GM12878 (cell line): ENCODE measurements around the gene TPT1.

Experiments
- FOXM1 ChIP-seq: IDR thresholded peaks from 2 replicates; pipeline ENCODE4 v1.6.1; 2012; ENCODE audit warnings: low read depth, mild to moderate bottlenecking, inconsistent platforms, low read length, moderate library complexity
- JUND ChIP-seq: IDR thresholded peaks from 2 replicates; pipeline ENCODE4 v1.6.1; 2012; ENCODE audit warnings: low read depth, mild to moderate bottlenecking, low read length, improper control_type of control experiment, moderate library complexity
- POLR2A ChIP-seq: IDR thresholded peaks from 2 replicates; pipeline ENCODE4 v1.6.1; 2011; ENCODE audit warnings: low read depth, mild to moderate bottlenecking, low read length
- POLR2AphosphoS5 ChIP-seq: IDR thresholded peaks from 2 replicates; pipeline ENCODE4 v1.6.1; 2011; ENCODE audit warnings: mild to moderate bottlenecking, low read length, inconsistent platforms
- SMARCA5 ChIP-seq: fragments of 450-650 bp; IDR thresholded peaks from 2 replicates; pipeline ENCODE4 v1.6.1; 2017; ENCODE audit warnings: mild to moderate bottlenecking
- TAF1 ChIP-seq: IDR thresholded peaks from 2 replicates; pipeline ENCODE4 v1.6.1; 2011; ENCODE audit warnings: mild to moderate bottlenecking, low read depth, low read length, borderline replicate concordance
- TF ChIP-seq, protein P1 (sequence below), 3 experiments: IDR thresholded peaks in 2 of 3; conservative IDR thresholded peaks in 1 of 3; 2 replicates each; pipeline ENCODE4 v1.5.1; 2011; ENCODE audit warnings: low read depth in 3 of 3, low read length in 3 of 3, mild to moderate bottlenecking in 3 of 3, control low read depth in 2 of 3, moderate library complexity in 2 of 3, inconsistent platforms in 1 of 3, mixed read lengths in 1 of 3; ENCODE audit not compliant: control insufficient read depth in 2 of 3, insufficient read depth in 1 of 3; ENCODE audit errors: extremely low read depth in 1 of 3

DNA sequence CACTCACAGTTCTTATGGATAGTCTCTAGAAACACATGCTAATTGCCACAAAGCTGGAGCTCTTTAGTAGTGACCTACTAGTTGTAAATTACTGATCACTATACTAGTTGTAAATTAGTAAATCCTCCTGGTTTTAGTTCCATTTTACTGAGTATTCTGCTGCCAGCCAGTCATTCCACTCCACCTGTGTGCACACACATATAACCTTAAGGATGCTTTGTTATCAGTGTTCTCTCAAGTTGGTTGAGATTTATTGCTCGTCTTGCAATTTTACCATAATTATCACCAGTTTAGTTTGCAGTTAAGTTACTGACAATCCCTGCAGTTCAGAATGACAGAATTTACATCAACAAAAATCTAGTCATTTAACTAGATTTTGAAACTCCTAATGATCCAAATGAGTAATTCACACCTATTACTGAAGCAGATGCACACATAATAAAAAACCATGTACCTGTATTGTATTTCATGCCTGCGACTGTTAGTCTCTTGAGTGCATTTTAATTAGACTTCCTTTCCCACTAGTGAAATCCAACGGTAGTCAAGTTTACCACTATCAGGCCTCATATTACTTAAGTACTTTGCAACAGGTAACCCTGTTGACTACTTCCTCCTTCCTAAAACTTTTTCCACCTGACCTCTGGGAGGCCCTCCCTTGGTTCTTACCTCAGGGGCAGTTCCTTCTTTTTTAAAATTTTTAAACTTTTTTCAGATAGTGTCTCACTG, 7.6 kb downstream of the TPT1 start:
- no peak for TF ChIP-seq JUND
- no peak for TF ChIP-seq POLR2A
- 0 out of 2 replicates have a peak, but pooled peaks have one; percentile 5 for TF ChIP-seq POLR2AphosphoS5
- no peak for TF ChIP-seq SMARCA5
- TF ChIP-seq FOXM1: no peak
- TF ChIP-seq, protein P1, sequence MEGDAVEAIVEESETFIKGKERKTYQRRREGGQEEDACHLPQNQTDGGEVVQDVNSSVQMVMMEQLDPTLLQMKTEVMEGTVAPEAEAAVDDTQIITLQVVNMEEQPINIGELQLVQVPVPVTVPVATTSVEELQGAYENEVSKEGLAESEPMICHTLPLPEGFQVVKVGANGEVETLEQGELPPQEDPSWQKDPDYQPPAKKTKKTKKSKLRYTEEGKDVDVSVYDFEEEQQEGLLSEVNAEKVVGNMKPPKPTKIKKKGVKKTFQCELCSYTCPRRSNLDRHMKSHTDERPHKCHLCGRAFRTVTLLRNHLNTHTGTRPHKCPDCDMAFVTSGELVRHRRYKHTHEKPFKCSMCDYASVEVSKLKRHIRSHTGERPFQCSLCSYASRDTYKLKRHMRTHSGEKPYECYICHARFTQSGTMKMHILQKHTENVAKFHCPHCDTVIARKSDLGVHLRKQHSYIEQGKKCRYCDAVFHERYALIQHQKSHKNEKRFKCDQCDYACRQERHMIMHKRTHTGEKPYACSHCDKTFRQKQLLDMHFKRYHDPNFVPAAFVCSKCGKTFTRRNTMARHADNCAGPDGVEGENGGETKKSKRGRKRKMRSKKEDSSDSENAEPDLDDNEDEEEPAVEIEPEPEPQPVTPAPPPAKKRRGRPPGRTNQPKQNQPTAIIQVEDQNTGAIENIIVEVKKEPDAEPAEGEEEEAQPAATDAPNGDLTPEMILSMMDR (IDR thresholded peaks at IDR 0.05 in 2 of 3, conservative IDR thresholded peaks at IDR 0.05 in 1 of 3; ENCODE audit: control insufficient read depth in 2 of 3, extremely low read depth in 1 of 3, insufficient read depth in 1 of 3, low read depth in 3 of 3, low read length in 3 of 3): no peak
- no peak for TF ChIP-seq TAF1
